GM20000 (cell line): ENCODE results near the gene MAPK14.
"Not testable (repeated sequence)": the region's sequence is repeated elsewhere in the genome, so short reads cannot be mapped to it uniquely, and the experiment has no call there.

Experiments used
- DNase-seq: peaks from one replicate; pipeline ENCODE4 v3.0.0; 2012; ENCODE audit warnings: low spot score
- TF ChIP-seq, protein P1 (sequence below): IDR thresholded peaks from 2 replicates; pipeline ENCODE4 v1.5.1; 2012; ENCODE audit warnings: mild to moderate bottlenecking, control low read depth; ENCODE audit errors: extremely low read depth, missing control alignments

The MAPK14 gene

DNA sequence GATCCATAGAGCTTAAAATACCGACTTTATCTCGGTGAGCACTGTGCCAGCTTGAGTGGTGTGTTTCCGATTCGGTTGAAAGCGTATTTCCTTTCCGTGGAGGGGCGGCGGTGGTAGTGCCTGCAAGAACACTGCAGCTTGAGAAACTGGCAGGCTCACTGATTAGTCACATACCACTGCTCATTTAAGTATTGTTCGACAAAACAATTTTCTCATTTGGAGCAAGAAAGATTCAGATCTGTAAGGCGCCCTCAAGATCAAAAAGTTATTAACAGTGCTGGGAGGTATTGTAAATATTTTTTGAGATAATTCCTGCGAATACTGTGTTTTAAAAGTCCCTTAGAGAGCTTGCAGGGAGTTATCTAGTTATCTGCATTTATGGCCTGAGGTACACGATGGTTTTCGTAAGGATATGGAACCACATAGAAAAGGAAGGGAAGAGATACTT lies 1.3 kb downstream of the MAPK14 start:
- peak; percentile 22 for DNase-seq
- TF ChIP-seq, protein P1, sequence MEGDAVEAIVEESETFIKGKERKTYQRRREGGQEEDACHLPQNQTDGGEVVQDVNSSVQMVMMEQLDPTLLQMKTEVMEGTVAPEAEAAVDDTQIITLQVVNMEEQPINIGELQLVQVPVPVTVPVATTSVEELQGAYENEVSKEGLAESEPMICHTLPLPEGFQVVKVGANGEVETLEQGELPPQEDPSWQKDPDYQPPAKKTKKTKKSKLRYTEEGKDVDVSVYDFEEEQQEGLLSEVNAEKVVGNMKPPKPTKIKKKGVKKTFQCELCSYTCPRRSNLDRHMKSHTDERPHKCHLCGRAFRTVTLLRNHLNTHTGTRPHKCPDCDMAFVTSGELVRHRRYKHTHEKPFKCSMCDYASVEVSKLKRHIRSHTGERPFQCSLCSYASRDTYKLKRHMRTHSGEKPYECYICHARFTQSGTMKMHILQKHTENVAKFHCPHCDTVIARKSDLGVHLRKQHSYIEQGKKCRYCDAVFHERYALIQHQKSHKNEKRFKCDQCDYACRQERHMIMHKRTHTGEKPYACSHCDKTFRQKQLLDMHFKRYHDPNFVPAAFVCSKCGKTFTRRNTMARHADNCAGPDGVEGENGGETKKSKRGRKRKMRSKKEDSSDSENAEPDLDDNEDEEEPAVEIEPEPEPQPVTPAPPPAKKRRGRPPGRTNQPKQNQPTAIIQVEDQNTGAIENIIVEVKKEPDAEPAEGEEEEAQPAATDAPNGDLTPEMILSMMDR, result no peak

DNA sequence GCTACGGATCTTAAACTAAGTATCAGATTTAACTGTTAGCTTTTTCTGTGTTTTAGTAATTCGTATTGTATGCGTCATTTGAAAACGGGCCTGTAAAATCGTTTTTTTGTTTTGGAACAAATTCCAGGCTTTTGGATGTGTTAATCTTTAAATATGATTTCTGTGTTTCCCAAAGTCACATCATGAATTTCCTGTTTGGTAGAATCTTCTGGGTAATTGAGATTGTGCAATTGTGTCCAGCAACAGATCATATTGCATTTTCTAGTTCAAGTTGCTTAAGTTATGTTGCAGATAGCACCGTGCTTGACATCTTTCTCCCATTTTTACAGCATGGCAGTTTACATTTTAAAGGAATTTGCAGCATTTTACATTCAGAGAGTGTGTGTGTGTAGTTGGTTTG lies 1.9 kb downstream of the MAPK14 start:
- no peak for DNase-seq

DNA sequence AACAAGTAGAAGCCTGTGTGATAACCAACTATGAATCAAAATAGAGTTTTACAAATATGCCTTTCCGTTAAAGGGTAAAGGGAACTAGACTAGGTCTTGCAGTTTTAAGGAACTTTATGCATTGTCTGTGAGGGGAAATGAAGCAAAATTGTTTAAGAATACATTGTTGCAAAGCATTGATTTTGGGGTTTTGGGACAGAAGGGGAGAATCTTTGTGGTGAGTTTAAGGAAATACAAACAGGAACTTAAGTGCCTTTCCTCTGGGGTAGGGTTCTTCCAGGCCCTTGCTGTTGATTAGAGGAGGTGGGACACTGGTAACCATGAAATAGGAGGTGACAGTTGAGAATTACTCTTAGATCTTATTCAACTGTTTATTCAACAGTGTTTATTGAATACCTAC lies 4.7 kb downstream of the MAPK14 start:
- TF ChIP-seq, protein P1, result no peak
- no peak for DNase-seq

More for the DNA sequence above, 1.9 kb downstream of the MAPK14 start:
- TF ChIP-seq, protein P1, result no peak

DNA sequence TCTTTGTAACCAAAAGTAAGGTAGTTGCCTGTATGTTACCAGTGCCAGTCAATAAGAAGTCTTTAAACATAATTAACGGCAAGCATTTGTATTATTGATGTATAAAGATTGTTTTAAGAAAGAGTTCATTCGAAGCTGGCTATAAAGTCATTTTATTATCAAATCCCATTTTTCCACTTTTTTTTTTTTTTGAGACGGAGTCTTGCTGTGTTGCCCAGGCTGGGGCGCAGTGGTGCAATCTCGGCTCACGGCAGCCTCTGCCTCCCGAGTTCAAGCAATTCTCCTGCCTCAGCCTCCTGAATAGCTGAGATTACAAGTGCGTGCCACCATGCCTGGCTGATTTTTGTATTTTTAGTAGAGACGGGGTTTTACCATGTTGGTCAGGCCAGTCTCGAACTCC lies 5.5 kb downstream of the MAPK14 start:
- not testable (repeated sequence) for DNase-seq

DNA sequence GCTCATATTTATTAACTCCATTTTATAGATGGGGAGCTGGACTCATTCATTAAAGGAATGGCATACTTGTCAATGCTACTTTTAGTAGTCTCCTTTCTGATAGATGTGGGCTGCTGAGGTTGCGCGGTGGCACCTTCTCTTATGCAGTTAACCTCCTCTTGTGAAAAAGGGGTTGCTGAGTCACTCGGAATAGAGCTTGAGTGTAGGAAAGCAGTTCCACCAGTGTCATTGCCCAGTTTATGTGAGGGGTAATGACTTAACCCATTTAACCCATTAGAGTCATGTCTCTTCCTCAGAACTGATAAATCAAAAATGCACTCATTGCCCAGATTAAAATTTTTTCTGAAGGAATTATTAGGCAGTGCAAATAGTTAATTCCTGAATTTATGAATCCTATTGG lies 6.3 kb downstream of the MAPK14 start:
- DNase-seq, result no peak
- TF ChIP-seq, protein P1, result no peak

DNA sequence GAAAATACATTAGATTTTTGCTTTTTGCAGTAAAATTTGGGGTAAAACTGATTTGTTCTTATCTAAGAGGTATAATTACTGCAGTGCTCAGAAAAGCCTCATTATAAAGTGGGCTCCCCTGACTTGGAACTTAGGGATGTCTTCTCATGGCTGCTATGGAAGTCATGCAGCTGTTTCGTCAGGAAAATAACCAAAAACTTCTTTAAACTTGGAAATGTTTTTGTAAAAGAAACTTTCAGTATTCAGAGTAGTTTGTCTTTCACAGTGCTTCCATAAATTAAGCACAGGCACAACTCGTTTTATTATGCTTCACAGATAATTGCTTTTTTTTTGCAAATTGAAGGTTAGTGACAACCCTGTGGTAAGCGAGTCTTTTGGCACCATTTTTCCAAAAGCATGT lies 6.8 kb downstream of the MAPK14 start:
- DNase-seq, result no peak
- TF ChIP-seq, protein P1, result no peak

DNA sequence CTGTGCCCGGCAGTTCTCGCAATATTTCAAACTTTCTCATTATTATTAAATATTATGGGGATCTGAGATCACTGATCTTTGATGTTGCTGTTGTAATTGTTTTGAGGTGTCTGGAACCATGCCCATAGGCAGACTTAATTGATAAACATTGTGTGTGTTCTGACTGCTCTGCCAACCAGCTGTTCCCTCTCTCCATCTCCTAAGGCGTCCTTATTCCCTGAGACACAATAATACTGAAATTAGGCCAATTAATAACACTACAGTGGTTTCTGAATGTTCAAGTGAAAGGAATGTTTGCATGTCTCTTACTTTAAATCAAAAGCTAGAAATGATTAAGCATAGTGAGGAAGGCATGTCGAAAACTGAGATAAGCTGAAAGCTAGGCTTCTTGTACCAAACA lies 7.6 kb downstream of the MAPK14 start:
- TF ChIP-seq, protein P1, result no peak
- no peak for DNase-seq

DNA sequence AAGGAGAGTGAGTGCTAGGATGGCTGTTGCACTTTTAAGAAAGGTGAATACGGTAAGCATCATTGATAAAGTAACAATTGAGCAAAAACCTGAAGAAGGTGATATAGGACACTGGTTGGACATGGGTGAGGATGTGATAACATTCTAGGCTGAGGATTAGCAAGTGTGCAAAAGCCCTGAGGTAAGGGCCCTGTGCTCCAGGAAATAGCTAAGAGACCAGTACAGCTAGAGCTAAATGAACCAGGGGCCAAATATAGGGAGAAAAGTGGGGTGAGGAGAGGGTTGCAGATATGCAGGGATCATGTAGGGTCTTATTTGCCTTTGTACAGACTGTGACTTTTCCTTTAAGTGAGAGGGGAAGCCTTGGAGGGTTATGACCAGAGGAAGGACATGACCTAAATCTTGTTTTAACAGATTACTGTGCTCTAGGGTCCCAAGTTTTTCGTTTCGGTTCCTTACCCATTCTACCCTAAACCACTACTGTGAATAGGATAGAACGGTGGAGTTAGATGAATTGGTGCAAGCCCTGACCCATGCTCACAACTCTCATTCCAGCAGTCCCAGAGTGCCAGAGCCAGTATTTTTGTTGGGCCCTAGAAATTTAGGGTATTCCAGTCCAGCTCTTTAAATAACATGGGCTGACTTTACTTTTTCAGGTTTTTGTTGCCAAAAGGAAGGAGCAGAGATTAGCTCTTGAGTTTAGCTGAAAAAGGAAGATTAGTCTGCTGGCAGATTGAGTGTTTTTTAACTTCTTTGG lies 10.7 kb downstream of the MAPK14 start:
- TF ChIP-seq, protein P1, result no peak
- DNase-seq, result no peak
